ENCODE measurements around the gene WDR19.

DNA sequence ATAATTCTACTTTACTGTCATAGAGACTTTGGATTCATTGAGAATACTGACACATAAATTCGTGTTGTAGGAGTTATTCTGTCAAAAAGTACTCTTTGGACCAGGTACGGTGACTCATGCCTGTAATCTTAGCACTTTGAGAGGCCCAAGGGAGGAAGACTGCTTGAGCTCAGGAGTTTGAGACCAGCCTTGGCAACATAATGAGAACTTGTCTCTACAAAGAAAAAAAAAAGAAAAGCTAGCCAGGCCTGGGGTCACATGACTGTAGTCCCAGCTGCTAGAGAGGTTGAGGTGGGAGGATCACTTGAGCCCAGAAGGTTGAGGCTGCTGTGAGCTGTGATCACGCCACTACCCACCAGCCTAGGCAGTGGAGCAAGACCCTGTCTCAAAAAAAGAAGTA, 54.9 kb downstream of the WDR19 start:
- no peak for TF ChIP-seq TAF1 (IDR thresholded peaks at IDR 0.05; ENCODE audit: low read depth, low read length)
- no peak for TF ChIP-seq POLR2A (IDR thresholded peaks at IDR 0.05; ENCODE audit: low read depth, low read length)
